Ovary (tissue), 3 donors: Measurements from ENCODE around the gene PCID2.

Experiments
- EP300 ChIP-seq: sonication (generic); formaldehyde crosslinking; IDR thresholded peaks from one replicate; pipeline ENCODE4 v1.6.1; 2017; ENCODE audit warnings: antibody characterized with exemption
- POLR2A ChIP-seq: fragments of 450-650 bp; IDR thresholded peaks from one replicate; pipeline ENCODE4 v1.6.1; 2017; ENCODE audit warnings: antibody characterized with exemption, mild to moderate bottlenecking, moderate library complexity
- TF ChIP-seq, protein P1 (sequence below), 3 donors: fragments of 450-650 bp in 2 of 3; fragments of 200-600 bp in 1 of 3; IDR thresholded peaks; one replicate each; pipeline versions ENCODE4 v1.5.1 to v1.8.0; 2016 to 2022; ENCODE audit warnings: antibody characterized with exemption in 3 of 3, mild to moderate bottlenecking in 1 of 3
- donor health status: DM: no; HTN: no; CAD: no.

GRCh38 chr13:113166266-113166665 lies 42.2 kb downstream of the PCID2 start:
- TF ChIP-seq, protein P1, sequence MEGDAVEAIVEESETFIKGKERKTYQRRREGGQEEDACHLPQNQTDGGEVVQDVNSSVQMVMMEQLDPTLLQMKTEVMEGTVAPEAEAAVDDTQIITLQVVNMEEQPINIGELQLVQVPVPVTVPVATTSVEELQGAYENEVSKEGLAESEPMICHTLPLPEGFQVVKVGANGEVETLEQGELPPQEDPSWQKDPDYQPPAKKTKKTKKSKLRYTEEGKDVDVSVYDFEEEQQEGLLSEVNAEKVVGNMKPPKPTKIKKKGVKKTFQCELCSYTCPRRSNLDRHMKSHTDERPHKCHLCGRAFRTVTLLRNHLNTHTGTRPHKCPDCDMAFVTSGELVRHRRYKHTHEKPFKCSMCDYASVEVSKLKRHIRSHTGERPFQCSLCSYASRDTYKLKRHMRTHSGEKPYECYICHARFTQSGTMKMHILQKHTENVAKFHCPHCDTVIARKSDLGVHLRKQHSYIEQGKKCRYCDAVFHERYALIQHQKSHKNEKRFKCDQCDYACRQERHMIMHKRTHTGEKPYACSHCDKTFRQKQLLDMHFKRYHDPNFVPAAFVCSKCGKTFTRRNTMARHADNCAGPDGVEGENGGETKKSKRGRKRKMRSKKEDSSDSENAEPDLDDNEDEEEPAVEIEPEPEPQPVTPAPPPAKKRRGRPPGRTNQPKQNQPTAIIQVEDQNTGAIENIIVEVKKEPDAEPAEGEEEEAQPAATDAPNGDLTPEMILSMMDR (IDR thresholded peaks at IDR 0.05) = no peak
- TF ChIP-seq EP300 (no peak), POLR2A (no peak)
